ENCODE data around the gene ZNF860.

Gene ZNF860

DNA sequence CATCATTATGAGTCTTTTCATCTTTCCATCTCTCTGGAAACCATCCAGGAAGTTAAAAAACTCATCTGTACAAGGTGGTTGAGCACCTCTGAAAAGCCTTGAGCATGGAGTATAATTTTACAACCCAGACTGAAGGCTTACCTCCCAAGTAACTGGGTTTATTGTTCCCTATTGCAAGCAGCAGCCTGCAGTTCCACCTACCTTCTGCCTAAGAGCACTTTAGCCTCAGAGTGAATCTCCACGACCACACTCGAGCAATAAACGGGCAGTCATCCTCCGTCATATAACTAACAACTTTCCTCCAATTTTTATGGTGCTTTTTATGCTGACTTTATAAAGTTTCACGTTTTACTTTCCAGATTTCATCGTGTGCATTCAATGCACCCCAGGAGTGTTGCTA lies 33.3 kb upstream of the ZNF860 start:
- Histone ChIP-seq H2BK15ac (ENCODE audit: low read depth, poor library complexity, severe bottlenecking) (no peak overlapping the region), H2BK120ac (ENCODE audit: low read depth, low read length) (no peak overlapping the region), H3K4me3 (ENCODE audit: insufficient read depth in 1 of 2, low read depth in 1 of 2, low read length in 2 of 2) (no peak overlapping the region), H3K4me1 (ENCODE audit: control insufficient read depth, insufficient read depth, low read depth, low read length) (no peaks in the 10 kb centered on the region), H2AFZ (ENCODE audit: low read depth, low read length) (no peak overlapping the region), H3K36me3 (ENCODE audit: control insufficient read depth in 1 of 2, insufficient read depth in 2 of 2, low read depth in 1 of 2, low read length in 2 of 2) (no peaks in the 10 kb centered on the region), H3K23ac (ENCODE audit: low read length in 2 of 2) (no peak overlapping the region), H3K27me3 (ENCODE audit: control insufficient read depth in 1 of 2, insufficient read depth in 1 of 2, low read length in 2 of 2) (no peaks in the 10 kb centered on the region), H3K4me2 (ENCODE audit: low read length, poor library complexity, severe bottlenecking) (no peak overlapping the region), H2BK5ac (ENCODE audit: low read depth, low read length, poor library complexity, severe bottlenecking) (no peak overlapping the region), H2AK5ac (ENCODE audit: low read length, severe bottlenecking) (no peak overlapping the region), H3K27ac (ENCODE audit: low read length, poor library complexity, severe bottlenecking) (no peak overlapping the region), H3K79me1 (replicated peaks; ENCODE audit: low read length, poor library complexity, severe bottlenecking) (peaks cover 36% of the 10 kb centered on the region), H4K91ac (ENCODE audit: low read length) (no peak overlapping the region), H3K14ac (ENCODE audit: low read length in 2 of 2) (no peak overlapping the region), H4K8ac (ENCODE audit: low read length) (no peak overlapping the region), H3K18ac (ENCODE audit: low read depth in 1 of 2, low read length in 2 of 2) (no peak overlapping the region), H3K9me3 (ENCODE audit: control insufficient read depth, low read length) (no peaks in the 10 kb centered on the region), H3K9ac (ENCODE audit: low read length) (no peak overlapping the region), H2BK12ac (ENCODE audit: low read length in 2 of 2) (no peak overlapping the region), H3K4ac (ENCODE audit: low read depth in 1 of 2, low read length in 2 of 2) (no peak overlapping the region)
- DNase-seq, result no peak
- 86% methylated on average over 6 of the region's 6 CpGs for WGBS

DNA sequence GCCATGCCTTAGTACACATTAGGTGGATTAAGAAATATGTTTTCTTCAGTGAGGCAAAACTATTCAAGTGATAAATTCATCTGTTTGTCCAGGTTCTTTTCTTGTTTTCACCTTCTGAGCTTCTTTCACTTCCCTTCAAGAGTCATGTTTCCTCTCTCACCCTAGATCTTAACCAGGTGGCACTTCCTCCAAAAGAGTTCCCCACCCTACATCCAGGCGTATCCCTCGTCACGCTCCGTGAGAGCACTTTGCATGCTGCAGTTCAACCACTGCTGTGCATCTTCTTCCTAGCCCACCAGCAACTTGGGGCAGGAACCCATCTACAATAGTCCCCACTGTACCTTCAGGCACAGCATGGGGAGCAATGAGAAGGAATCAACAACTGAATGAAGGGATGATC lies 29.3 kb upstream of the ZNF860 start:
- Histone ChIP-seq H2AK5ac (ENCODE audit: low read length, severe bottlenecking) (no peak overlapping the region), H2BK5ac (ENCODE audit: low read depth, low read length, poor library complexity, severe bottlenecking) (no peak overlapping the region), H2BK15ac (ENCODE audit: low read depth, poor library complexity, severe bottlenecking) (no peak overlapping the region), H2BK12ac (ENCODE audit: low read length in 2 of 2) (no peak overlapping the region), H3K79me1 (replicated peaks; ENCODE audit: low read length, poor library complexity, severe bottlenecking) (peaks cover 38% of the 10 kb centered on the region), H3K18ac (ENCODE audit: low read depth in 1 of 2, low read length in 2 of 2) (no peak overlapping the region), H2AFZ (ENCODE audit: low read depth, low read length) (no peak overlapping the region), H3K27ac (ENCODE audit: low read length, poor library complexity, severe bottlenecking) (no peak overlapping the region), H3K9ac (ENCODE audit: low read length) (no peak overlapping the region), H4K8ac (ENCODE audit: low read length) (no peak overlapping the region), H3K9me3 (ENCODE audit: control insufficient read depth, low read length) (peaks cover 12% of the 10 kb centered on the region), H3K14ac (ENCODE audit: low read length in 2 of 2) (no peak overlapping the region), H3K4me3 (ENCODE audit: insufficient read depth in 1 of 2, low read depth in 1 of 2, low read length in 2 of 2) (no peak overlapping the region), H3K36me3 (ENCODE audit: control insufficient read depth in 1 of 2, insufficient read depth in 2 of 2, low read depth in 1 of 2, low read length in 2 of 2) (no peaks in the 10 kb centered on the region), H3K4me1 (ENCODE audit: control insufficient read depth, insufficient read depth, low read depth, low read length) (peaks cover 1% of the 10 kb centered on the region), H3K4ac (ENCODE audit: low read depth in 1 of 2, low read length in 2 of 2) (no peak overlapping the region), H3K23ac (ENCODE audit: low read length in 2 of 2) (no peak overlapping the region), H2BK120ac (ENCODE audit: low read depth, low read length) (no peak overlapping the region), H4K91ac (ENCODE audit: low read length) (no peak overlapping the region), H3K27me3 (ENCODE audit: control insufficient read depth in 1 of 2, insufficient read depth in 1 of 2, low read length in 2 of 2) (no peaks in the 10 kb centered on the region), H3K4me2 (ENCODE audit: low read length, poor library complexity, severe bottlenecking) (no peak overlapping the region)
- WGBS, result 95% methylated on average over 4 of the region's 4 CpGs
- DNase-seq, result no peak

DNA sequence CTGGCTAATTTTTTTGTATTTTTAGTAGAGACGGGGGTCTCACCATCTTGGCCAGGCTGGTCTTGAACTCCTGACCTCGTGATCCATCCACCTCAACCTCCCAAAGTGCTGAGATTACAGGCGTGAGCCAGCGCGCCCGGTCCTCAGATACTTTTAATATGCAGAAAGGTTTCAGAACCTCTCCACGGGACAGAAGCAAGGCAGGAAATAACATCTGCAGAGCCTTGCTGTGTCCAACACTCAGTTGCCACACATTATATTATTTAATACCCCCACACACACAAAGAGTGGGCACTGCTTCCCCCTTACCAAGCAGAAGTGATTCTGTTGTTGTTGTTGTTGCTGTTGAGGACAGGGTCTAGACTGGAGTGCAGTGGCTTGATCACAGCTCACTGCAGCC lies 28.5 kb upstream of the ZNF860 start:
- Histone ChIP-seq H4K91ac (ENCODE audit: low read length) (no peak overlapping the region), H2BK12ac (ENCODE audit: low read length in 2 of 2) (no peak overlapping the region), H3K4me1 (ENCODE audit: control insufficient read depth, insufficient read depth, low read depth, low read length) (peaks cover 1% of the 10 kb centered on the region), H3K14ac (ENCODE audit: low read length in 2 of 2) (no peak overlapping the region), H3K23ac (ENCODE audit: low read length in 2 of 2) (no peak overlapping the region), H2BK120ac (ENCODE audit: low read depth, low read length) (no peak overlapping the region), H3K4me2 (ENCODE audit: low read length, poor library complexity, severe bottlenecking) (no peak overlapping the region), H2AFZ (ENCODE audit: low read depth, low read length) (no peak overlapping the region), H3K4me3 (ENCODE audit: insufficient read depth in 1 of 2, low read depth in 1 of 2, low read length in 2 of 2) (no peak overlapping the region), H3K27me3 (ENCODE audit: control insufficient read depth in 1 of 2, insufficient read depth in 1 of 2, low read length in 2 of 2) (no peaks in the 10 kb centered on the region), H2AK5ac (ENCODE audit: low read length, severe bottlenecking) (no peak overlapping the region), H3K18ac (ENCODE audit: low read depth in 1 of 2, low read length in 2 of 2) (no peak overlapping the region), H2BK15ac (ENCODE audit: low read depth, poor library complexity, severe bottlenecking) (no peak overlapping the region), H3K4ac (ENCODE audit: low read depth in 1 of 2, low read length in 2 of 2) (peak overlapping the region in 1 of 2 experiments; percentile 30), H3K36me3 (ENCODE audit: control insufficient read depth in 1 of 2, insufficient read depth in 2 of 2, low read depth in 1 of 2, low read length in 2 of 2) (no peaks in the 10 kb centered on the region), H3K79me1 (replicated peaks; ENCODE audit: low read length, poor library complexity, severe bottlenecking) (peaks cover 36% of the 10 kb centered on the region), H3K9me3 (ENCODE audit: control insufficient read depth, low read length) (peaks cover 12% of the 10 kb centered on the region), H3K9ac (ENCODE audit: low read length) (no peak overlapping the region), H2BK5ac (ENCODE audit: low read depth, low read length, poor library complexity, severe bottlenecking) (no peak overlapping the region), H3K27ac (ENCODE audit: low read length, poor library complexity, severe bottlenecking) (no peak overlapping the region), H4K8ac (ENCODE audit: low read length) (no peak overlapping the region)
- WGBS, result 82% methylated on average over 7 of the region's 7 CpGs
- no peak for DNase-seq

DNA sequence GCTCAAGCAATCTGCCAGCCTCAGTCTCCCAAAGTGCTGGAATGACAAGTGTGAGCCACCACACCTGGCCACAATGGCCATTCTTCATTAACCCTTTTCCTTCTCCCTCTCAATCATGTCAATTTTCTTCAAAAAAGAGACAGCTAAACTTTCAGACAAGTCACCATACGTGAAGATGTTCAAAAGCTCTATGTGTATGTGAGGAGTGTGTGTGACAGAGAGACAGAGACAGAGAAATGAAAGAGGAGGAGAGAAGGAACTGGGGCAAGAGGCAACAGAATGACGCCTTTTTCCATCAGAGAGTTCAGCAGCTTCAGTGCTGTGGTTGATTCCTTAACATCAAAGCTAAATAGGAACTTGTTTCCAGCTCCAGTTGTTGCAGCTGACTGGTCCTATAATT lies 27.9 kb upstream of the ZNF860 start:
- Histone ChIP-seq H2BK120ac (ENCODE audit: low read depth, low read length) (no peak overlapping the region), H2BK5ac (ENCODE audit: low read depth, low read length, poor library complexity, severe bottlenecking) (no peak overlapping the region), H3K4me3 (ENCODE audit: insufficient read depth in 1 of 2, low read depth in 1 of 2, low read length in 2 of 2) (no peak overlapping the region), H3K9me3 (ENCODE audit: control insufficient read depth, low read length) (peaks cover 12% of the 10 kb centered on the region), H3K4me2 (ENCODE audit: low read length, poor library complexity, severe bottlenecking) (no peak overlapping the region), H3K18ac (ENCODE audit: low read depth in 1 of 2, low read length in 2 of 2) (no peak overlapping the region), H3K14ac (ENCODE audit: low read length in 2 of 2) (no peak overlapping the region), H3K9ac (ENCODE audit: low read length) (no peak overlapping the region), H2BK15ac (ENCODE audit: low read depth, poor library complexity, severe bottlenecking) (no peak overlapping the region), H3K23ac (ENCODE audit: low read length in 2 of 2) (no peak overlapping the region), H3K36me3 (ENCODE audit: control insufficient read depth in 1 of 2, insufficient read depth in 2 of 2, low read depth in 1 of 2, low read length in 2 of 2) (no peaks in the 10 kb centered on the region), H3K27ac (ENCODE audit: low read length, poor library complexity, severe bottlenecking) (no peak overlapping the region), H2AFZ (ENCODE audit: low read depth, low read length) (no peak overlapping the region), H4K91ac (ENCODE audit: low read length) (no peak overlapping the region), H3K4ac (ENCODE audit: low read depth in 1 of 2, low read length in 2 of 2) (no peak overlapping the region), H3K27me3 (ENCODE audit: control insufficient read depth in 1 of 2, insufficient read depth in 1 of 2, low read length in 2 of 2) (no peaks in the 10 kb centered on the region), H3K4me1 (ENCODE audit: control insufficient read depth, insufficient read depth, low read depth, low read length) (peaks cover 1% of the 10 kb centered on the region), H2BK12ac (ENCODE audit: low read length in 2 of 2) (no peak overlapping the region), H2AK5ac (ENCODE audit: low read length, severe bottlenecking) (no peak overlapping the region), H3K79me1 (replicated peaks; ENCODE audit: low read length, poor library complexity, severe bottlenecking) (peaks cover 33% of the 10 kb centered on the region), H4K8ac (ENCODE audit: low read length) (no peak overlapping the region)
- 96% methylated on average over 2 of the region's 2 CpGs for WGBS
- DNase-seq, result no peak

Data from mesenchymal stem cell (in vitro differentiated cells and primary cell).